ENCODE data around the gene VWA3B. TPM values are rescaled to one million over a fixed set of nuclear protein-coding genes. Genes with fewer than 3 reads are reported as not detected.

The VWA3B gene
- total RNA-seq, 1 experiment from 2014 or later = not detected

GRCh38 chr2:98234776-98235175, 147.8 kb downstream of the VWA3B start:
- Mint-ChIP-seq H3K27me3 (ENCODE audit: low read depth) (no peaks in the 10 kb centered on the region), H3K4me1 (no peaks in the 10 kb centered on the region), H3K4me3 (no peak overlapping the region), H3K27ac (no peak overlapping the region; a peak in 1 of 7 replicates), H3K36me3 (ENCODE audit: insufficient read depth in 1 of 3, low read depth in 3 of 3) (no peaks in the 10 kb centered on the region), H3K9me3 (no peaks in the 10 kb centered on the region)
- Histone ChIP-seq H3K4ac (ENCODE audit: low read depth, low read length) (no peak overlapping the region), H3K14ac (ENCODE audit: insufficient read depth, low read length) (no peak overlapping the region), H2AK5ac (ENCODE audit: insufficient read length, low read length) (no peak overlapping the region), H4K5ac (ENCODE audit: insufficient read length, low read depth, low read length) (no peak overlapping the region), H3K56ac (ENCODE audit: insufficient read length, low read depth, low read length) (no peak overlapping the region), H3K4me2 (ENCODE audit: insufficient read depth, insufficient read length, low read length) (no peak overlapping the region), H2BK120ac (ENCODE audit: low read depth, low read length, poor library complexity, severe bottlenecking) (no peak overlapping the region), H3K27ac (ENCODE audit: insufficient read length, low read depth, low read length) (no peak overlapping the region), H3K79me2 (ENCODE audit: insufficient read depth, low read length) (no peaks in the 10 kb centered on the region), H2BK5ac (ENCODE audit: insufficient read length, low read length) (no peak overlapping the region), H3K27me3 (ENCODE audit: insufficient read depth, low read length) (no peaks in the 10 kb centered on the region), H2BK20ac (ENCODE audit: low read depth, low read length, poor library complexity, severe bottlenecking) (no peak overlapping the region), H3K4me1 (ENCODE audit: insufficient read depth, low read length) (no peaks in the 10 kb centered on the region), H2AFZ (ENCODE audit: low read length) (no peak overlapping the region), H4K8ac (replicated peaks; ENCODE audit: insufficient read length, low read depth, low read length) (no peak overlapping the region), H3K23me2 (ENCODE audit: insufficient read length, low read depth, low read length, poor library complexity, severe bottlenecking) (no peaks in the 10 kb centered on the region), H3T11ph (ENCODE audit: low read length) (no peak overlapping the region), H3K23ac (ENCODE audit: insufficient read length, low read depth, low read length) (no peak overlapping the region), H3K79me1 (ENCODE audit: insufficient read depth, low read depth, low read length, poor library complexity, severe bottlenecking) (no peaks in the 10 kb centered on the region), H3K18ac (ENCODE audit: insufficient read length, low read depth, low read length) (no peak overlapping the region), H3K9ac (ENCODE audit: extremely low read depth, insufficient read length, low read length) (no peak overlapping the region), H2BK12ac (ENCODE audit: insufficient read length, low read depth, low read length) (no peak overlapping the region), H2BK15ac (ENCODE audit: low read depth, low read length) (no peak overlapping the region), H3K9me3 (ENCODE audit: control insufficient read depth, low read depth, low read length) (no peaks in the 10 kb centered on the region), H4K20me1 (ENCODE audit: control insufficient read depth, insufficient read depth, insufficient read length) (no peaks in the 10 kb centered on the region), H4K91ac (ENCODE audit: insufficient read length, low read depth, low read length) (no peak overlapping the region)
- DNase-seq = no peak
- no CpG with 5 or more reads among the region's 2 CpGs for WGBS (ENCODE audit: extremely low coverage, insufficient read length, low lambda C conversion rate)
- TF ChIP-seq, protein P1, sequence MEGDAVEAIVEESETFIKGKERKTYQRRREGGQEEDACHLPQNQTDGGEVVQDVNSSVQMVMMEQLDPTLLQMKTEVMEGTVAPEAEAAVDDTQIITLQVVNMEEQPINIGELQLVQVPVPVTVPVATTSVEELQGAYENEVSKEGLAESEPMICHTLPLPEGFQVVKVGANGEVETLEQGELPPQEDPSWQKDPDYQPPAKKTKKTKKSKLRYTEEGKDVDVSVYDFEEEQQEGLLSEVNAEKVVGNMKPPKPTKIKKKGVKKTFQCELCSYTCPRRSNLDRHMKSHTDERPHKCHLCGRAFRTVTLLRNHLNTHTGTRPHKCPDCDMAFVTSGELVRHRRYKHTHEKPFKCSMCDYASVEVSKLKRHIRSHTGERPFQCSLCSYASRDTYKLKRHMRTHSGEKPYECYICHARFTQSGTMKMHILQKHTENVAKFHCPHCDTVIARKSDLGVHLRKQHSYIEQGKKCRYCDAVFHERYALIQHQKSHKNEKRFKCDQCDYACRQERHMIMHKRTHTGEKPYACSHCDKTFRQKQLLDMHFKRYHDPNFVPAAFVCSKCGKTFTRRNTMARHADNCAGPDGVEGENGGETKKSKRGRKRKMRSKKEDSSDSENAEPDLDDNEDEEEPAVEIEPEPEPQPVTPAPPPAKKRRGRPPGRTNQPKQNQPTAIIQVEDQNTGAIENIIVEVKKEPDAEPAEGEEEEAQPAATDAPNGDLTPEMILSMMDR (conservative IDR thresholded peaks at IDR 0.05) = no peak
